Body of pancreas (tissue), 4 donors: ENCODE measurements around the gene FOXK2.

Experiments
- POLR2A ChIP-seq, 3 donors: fragments of 450-650 bp; IDR thresholded peaks; one replicate each; pipeline ENCODE4 v1.6.1; 2016; ENCODE audit warnings: antibody characterized with exemption in 3 of 3, mild to moderate bottlenecking in 2 of 3
- TF ChIP-seq, protein P1 (sequence below), 7 experiments: fragments of 450-650 bp in 4 of 7; fragments of 200-600 bp in 3 of 7; sonication (generic) in 3 of 7; IDR thresholded peaks; one replicate each; pipeline ENCODE4 v1.5.1; 2016 to 2019; ENCODE audit warnings: antibody characterized with exemption in 7 of 7

GRCh38 chr17:82636626-82637598, 117.4 kb downstream of the FOXK2 start:
- TF ChIP-seq, protein P1, sequence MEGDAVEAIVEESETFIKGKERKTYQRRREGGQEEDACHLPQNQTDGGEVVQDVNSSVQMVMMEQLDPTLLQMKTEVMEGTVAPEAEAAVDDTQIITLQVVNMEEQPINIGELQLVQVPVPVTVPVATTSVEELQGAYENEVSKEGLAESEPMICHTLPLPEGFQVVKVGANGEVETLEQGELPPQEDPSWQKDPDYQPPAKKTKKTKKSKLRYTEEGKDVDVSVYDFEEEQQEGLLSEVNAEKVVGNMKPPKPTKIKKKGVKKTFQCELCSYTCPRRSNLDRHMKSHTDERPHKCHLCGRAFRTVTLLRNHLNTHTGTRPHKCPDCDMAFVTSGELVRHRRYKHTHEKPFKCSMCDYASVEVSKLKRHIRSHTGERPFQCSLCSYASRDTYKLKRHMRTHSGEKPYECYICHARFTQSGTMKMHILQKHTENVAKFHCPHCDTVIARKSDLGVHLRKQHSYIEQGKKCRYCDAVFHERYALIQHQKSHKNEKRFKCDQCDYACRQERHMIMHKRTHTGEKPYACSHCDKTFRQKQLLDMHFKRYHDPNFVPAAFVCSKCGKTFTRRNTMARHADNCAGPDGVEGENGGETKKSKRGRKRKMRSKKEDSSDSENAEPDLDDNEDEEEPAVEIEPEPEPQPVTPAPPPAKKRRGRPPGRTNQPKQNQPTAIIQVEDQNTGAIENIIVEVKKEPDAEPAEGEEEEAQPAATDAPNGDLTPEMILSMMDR (IDR thresholded peaks at IDR 0.05) = peak in 2 of 7 experiments; percentile 3 to 16
- TF ChIP-seq POLR2A (IDR thresholded peaks at IDR 0.05) = peak in 2 of 3 donors; percentile 64 to 67
